ENCODE data around the gene MATN4. TPM values are rescaled to one million over a fixed set of nuclear protein-coding genes. Genes with fewer than 3 reads are reported as not detected.

MATN4 gene
- total and polyA plus RNA-seq, 2 of the 13 experiments (the other 11 are each of a cell fraction or from before 2014, with no cell fraction given) = not detected

GRCh38 chr20:45340236-45340847, 32.2 kb upstream of the MATN4 start (continued):
- TF ChIP-seq KDM1A (CRISPR knock-in tag; IDR thresholded peaks at IDR 0.05) (peak; percentile 100), ARID3A (IDR thresholded peaks at IDR 0.05; ENCODE audit: low read depth, low read length) (0 out of 2 replicates have a peak, but pooled peaks have one; percentile 38), ZNF574 (CRISPR knock-in tag; IDR thresholded peaks at IDR 0.05) (peak; percentile 34; the same call in 1 of the 2 replicates), ZNF501 (CRISPR knock-in tag; IDR thresholded peaks at IDR 0.05) (peak; percentile 56; the same call in 1 of the 2 replicates), ETV6 (CRISPR knock-in tag; conservative IDR thresholded peaks at IDR 0.05) (no peak), CCAR2 (optimal IDR thresholded peaks at IDR 0.05; ENCODE audit: low read depth, low read length) (no peak), ZNF124 (CRISPR knock-in tag; IDR thresholded peaks at IDR 0.05) (0 out of 2 replicates have a peak, but pooled peaks have one; percentile 13), ATF3 (CRISPR knock-in tag; IDR thresholded peaks at IDR 0.05) (no peak), CTCF (CRISPR knock-in tag; IDR thresholded peaks at IDR 0.05) (no peak), ZBED4 (CRISPR knock-in tag; IDR thresholded peaks at IDR 0.05; ENCODE audit: borderline replicate concordance) (peak; percentile 31; the same call in 1 of the 2 replicates), MTF1 (CRISPR knock-in tag; IDR thresholded peaks at IDR 0.05) (0 out of 2 replicates have a peak, but pooled peaks have one; percentile 53), FLYWCH1 (CRISPR knock-in tag; IDR thresholded peaks at IDR 0.05) (no peak), ZNF225 (CRISPR knock-in tag; IDR thresholded peaks at IDR 0.05) (no peak), ZNF205 (CRISPR knock-in tag; IDR thresholded peaks at IDR 0.05) (0 out of 2 replicates have a peak, but pooled peaks have one; percentile 34)
